HepG2 (cell line): ENCODE measurements around the gene SLC25A22. TPM values are rescaled to one million over a fixed set of nuclear protein-coding genes. Genes with fewer than 3 reads are reported as not detected.

Source experiments
- AKAP8 ChIP-seq: sonication (generic); formaldehyde crosslinking; IDR thresholded peaks from 2 replicates; pipeline ENCODE4 v1.5.1; 2020; ENCODE audit warnings: mild to moderate bottlenecking, missing genetic modification reagents
- HDAC6 ChIP-seq: fragments of 200-600 bp; sonication (generic); IDR thresholded peaks from 2 replicates; pipeline ENCODE4 v1.7.0; 2017; ENCODE audit warnings: mild to moderate bottlenecking, antibody characterized with exemption, low read length, low read depth
- JUND ChIP-seq: sonication (generic); formaldehyde crosslinking; IDR thresholded peaks from 2 replicates; pipeline ENCODE4 v1.8.0; 2022; ENCODE audit warnings: mild to moderate bottlenecking, missing genetic modification reagents
- SP1 ChIP-seq, 2 experiments: fragments of 450-650 bp in 1 of 2; sonication (generic) in 1 of 2; formaldehyde crosslinking in 1 of 2; IDR thresholded peaks; 2 replicates each; pipeline versions ENCODE4 v1.4.0 to v1.6.1; 2016 to 2020; ENCODE audit warnings: missing genetic modification reagents in 1 of 2
- SPEN ChIP-seq: sonication (generic); formaldehyde crosslinking; IDR thresholded peaks from 2 replicates; pipeline ENCODE4 v1.5.1; 2020; ENCODE audit warnings: low read depth, mild to moderate bottlenecking, missing genetic modification reagents
- ZNF274 ChIP-seq: sonication (generic); formaldehyde crosslinking; IDR thresholded peaks from 2 replicates; pipeline ENCODE4 v1.5.1; 2020; ENCODE audit warnings: mild to moderate bottlenecking, missing genetic modification reagents
- ZNF44 ChIP-seq: sonication (generic); formaldehyde crosslinking; IDR thresholded peaks from 2 replicates; pipeline ENCODE4 v1.5.1; 2020; ENCODE audit warnings: mild to moderate bottlenecking, missing genetic modification reagents
- ZNF564 ChIP-seq: sonication (generic); formaldehyde crosslinking; IDR thresholded peaks from 2 replicates; pipeline ENCODE4 v1.8.1; 2023; ENCODE audit warnings: mild to moderate bottlenecking, missing genetic modification reagents
- ZNF7 ChIP-seq: IDR thresholded peaks from 2 replicates; pipeline ENCODE4 v1.6.1; 2016; ENCODE audit warnings: missing biosample characterization, missing genetic modification reagents
- ZNF773 ChIP-seq: sonication (generic); formaldehyde crosslinking; IDR thresholded peaks from 2 replicates; pipeline ENCODE4 v1.4.0; 2020; ENCODE audit warnings: missing genetic modification reagents, borderline replicate concordance
- ZNF776 ChIP-seq: sonication (generic); formaldehyde crosslinking; IDR thresholded peaks from 2 replicates; pipeline ENCODE4 v1.4.0; 2020; ENCODE audit warnings: mild to moderate bottlenecking, missing genetic modification reagents
- ZNF850 ChIP-seq: sonication (generic); formaldehyde crosslinking; conservative IDR thresholded peaks from 2 replicates; pipeline ENCODE4 v1.9.0; 2021; ENCODE audit warnings: mild to moderate bottlenecking, missing genetic modification reagents
- ZSCAN21 ChIP-seq: sonication (generic); formaldehyde crosslinking; IDR thresholded peaks from 2 replicates; pipeline ENCODE4 v1.8.0; 2022; ENCODE audit warnings: mild to moderate bottlenecking, missing genetic modification reagents, moderate library complexity, borderline replicate concordance
- polyA plus RNA-seq, 8 experiments: library from polyadenylated mRNA; depleted of rRNA in 3 of 8; stranded (reverse) in 7 of 8; unstranded in 1 of 8; fragments of >200 nt; fragmentation: Illumina TruSeq in 4 of 8; extraction: Trizol in 4 of 8; gene quantifications; 2 replicates each; pipeline versions ENCODE4 v1.2.1 to v1.2.3, GENCODE V29; 2011 to 2016; ENCODE audit warnings: low read depth in 4 of 8, missing spikeins in 1 of 8, mixed read lengths in 1 of 8; ENCODE audit not compliant: insufficient read depth in 1 of 8
- total RNA-seq, 5 experiments: library from RNA; depleted of rRNA; stranded (reverse); fragments of >200 nt; fragmentation: Illumina TruSeq; extraction: Trizol; gene quantifications; 2 replicates each; pipeline ENCODE4 v1.2.3, GENCODE V29; 2016; ENCODE audit warnings: low read depth in 1 of 5
- TF ChIP-seq, protein P1 (sequence below): sonication (generic); formaldehyde crosslinking; IDR thresholded peaks from 2 replicates; pipeline ENCODE4 v1.5.0; 2020; ENCODE audit warnings: mild to moderate bottlenecking, missing genetic modification reagents, borderline replicate concordance
- TF ChIP-seq, protein P2 (sequence below): sonication (generic); formaldehyde crosslinking; conservative IDR thresholded peaks from 2 replicates; pipeline ENCODE4 v1.8.0; 2022; ENCODE audit warnings: mild to moderate bottlenecking, moderate library complexity, missing genetic modification reagents

The SLC25A22 gene
- total and polyA plus RNA-seq, 2 of the 13 experiments (the other 11 are each of a cell fraction or from before 2014, with no cell fraction given) = 12.4 to 19.2 TPM

DNA sequence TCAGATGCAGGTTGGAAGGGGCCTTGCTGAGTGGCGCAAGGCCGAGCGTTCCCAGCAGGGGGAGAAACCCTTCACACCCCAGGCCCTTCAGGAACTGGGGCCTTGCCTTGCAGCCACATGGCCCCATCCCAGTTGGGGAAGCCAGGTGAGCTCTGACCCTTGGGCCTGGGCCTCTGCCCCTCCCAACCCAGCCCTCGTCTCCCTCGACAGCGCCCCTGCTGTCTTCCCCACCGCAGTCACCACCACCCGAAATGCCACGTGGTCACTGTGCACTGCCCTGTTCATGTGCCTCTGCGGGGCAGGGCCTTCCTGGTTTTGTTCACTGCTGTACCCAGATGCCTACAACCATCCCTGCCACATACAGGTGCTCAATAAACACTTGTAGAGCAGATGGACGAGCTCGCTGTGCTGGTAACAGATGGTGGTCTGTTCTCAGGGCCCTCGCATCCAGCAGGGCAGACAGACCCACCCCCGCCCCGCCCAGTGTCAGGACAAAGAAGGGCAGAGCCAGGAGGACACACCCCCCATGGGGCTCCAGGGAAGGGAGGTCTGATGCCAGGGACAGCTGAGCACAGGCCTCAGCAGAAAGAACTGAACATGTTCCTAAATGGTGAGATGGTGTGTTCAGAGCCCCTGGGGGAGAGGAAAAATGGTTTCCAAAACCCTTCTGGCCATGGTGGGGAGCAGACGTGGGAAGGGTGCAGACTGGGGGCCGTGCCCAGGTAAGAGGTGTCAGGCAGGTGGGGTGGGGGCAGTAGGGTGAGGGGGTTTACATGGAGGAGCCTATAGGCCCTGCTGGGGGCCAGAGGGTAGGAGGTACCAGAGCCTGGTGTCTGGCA is 40.6 kb upstream of the SLC25A22 start (continued):
- TF ChIP-seq, protein P1, sequence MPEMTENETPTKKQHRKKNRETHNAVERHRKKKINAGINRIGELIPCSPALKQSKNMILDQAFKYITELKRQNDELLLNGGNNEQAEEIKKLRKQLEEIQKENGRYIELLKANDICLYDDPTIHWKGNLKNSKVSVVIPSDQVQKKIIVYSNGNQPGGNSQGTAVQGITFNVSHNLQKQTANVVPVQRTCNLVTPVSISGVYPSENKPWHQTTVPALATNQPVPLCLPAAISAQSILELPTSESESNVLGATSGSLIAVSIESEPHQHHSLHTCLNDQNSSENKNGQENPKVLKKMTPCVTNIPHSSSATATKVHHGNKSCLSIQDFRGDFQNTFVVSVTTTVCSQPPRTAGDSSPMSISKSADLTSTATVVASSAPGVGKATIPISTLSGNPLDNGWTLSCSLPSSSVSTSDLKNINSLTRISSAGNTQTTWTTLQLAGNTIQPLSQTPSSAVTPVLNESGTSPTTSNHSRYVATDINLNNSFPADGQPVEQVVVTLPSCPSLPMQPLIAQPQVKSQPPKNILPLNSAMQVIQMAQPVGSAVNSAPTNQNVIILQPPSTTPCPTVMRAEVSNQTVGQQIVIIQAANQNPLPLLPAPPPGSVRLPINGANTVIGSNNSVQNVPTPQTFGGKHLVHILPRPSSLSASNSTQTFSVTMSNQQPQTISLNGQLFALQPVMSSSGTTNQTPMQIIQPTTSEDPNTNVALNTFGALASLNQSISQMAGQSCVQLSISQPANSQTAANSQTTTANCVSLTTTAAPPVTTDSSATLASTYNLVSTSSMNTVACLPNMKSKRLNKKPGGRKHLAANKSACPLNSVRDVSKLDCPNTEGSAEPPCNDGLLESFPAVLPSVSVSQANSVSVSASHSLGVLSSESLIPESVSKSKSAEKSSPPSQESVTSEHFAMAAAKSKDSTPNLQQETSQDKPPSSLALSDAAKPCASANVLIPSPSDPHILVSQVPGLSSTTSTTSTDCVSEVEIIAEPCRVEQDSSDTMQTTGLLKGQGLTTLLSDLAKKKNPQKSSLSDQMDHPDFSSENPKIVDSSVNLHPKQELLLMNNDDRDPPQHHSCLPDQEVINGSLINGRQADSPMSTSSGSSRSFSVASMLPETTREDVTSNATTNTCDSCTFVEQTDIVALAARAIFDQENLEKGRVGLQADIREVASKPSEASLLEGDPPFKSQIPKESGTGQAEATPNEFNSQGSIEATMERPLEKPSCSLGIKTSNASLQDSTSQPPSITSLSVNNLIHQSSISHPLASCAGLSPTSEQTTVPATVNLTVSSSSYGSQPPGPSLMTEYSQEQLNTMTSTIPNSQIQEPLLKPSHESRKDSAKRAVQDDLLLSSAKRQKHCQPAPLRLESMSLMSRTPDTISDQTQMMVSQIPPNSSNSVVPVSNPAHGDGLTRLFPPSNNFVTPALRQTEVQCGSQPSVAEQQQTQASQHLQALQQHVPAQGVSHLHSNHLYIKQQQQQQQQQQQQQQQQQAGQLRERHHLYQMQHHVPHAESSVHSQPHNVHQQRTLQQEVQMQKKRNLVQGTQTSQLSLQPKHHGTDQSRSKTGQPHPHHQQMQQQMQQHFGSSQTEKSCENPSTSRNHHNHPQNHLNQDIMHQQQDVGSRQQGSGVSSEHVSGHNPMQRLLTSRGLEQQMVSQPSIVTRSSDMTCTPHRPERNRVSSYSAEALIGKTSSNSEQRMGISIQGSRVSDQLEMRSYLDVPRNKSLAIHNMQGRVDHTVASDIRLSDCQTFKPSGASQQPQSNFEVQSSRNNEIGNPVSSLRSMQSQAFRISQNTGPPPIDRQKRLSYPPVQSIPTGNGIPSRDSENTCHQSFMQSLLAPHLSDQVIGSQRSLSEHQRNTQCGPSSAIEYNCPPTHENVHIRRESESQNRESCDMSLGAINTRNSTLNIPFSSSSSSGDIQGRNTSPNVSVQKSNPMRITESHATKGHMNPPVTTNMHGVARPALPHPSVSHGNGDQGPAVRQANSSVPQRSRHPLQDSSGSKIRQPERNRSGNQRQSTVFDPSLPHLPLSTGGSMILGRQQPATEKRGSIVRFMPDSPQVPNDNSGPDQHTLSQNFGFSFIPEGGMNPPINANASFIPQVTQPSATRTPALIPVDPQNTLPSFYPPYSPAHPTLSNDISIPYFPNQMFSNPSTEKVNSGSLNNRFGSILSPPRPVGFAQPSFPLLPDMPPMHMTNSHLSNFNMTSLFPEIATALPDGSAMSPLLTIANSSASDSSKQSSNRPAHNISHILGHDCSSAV (CRISPR knock-in tag) = no peak
- no peak for TF ChIP-seq ZNF850 (CRISPR knock-in tag)
- no peak for TF ChIP-seq SP1 (IDR thresholded peaks at IDR 0.05)
- peak; percentile 70 for TF ChIP-seq SP1 (CRISPR knock-in tag; IDR thresholded peaks at IDR 0.05)
- no peak for TF ChIP-seq ZNF773 (CRISPR knock-in tag)
- peak; percentile 77; the same call in 1 of the 2 replicates for TF ChIP-seq ZSCAN21 (CRISPR knock-in tag)
- TF ChIP-seq SPEN (CRISPR knock-in tag) = peak; percentile 74; the same call in 1 of the 2 replicates
- TF ChIP-seq, protein P2, sequence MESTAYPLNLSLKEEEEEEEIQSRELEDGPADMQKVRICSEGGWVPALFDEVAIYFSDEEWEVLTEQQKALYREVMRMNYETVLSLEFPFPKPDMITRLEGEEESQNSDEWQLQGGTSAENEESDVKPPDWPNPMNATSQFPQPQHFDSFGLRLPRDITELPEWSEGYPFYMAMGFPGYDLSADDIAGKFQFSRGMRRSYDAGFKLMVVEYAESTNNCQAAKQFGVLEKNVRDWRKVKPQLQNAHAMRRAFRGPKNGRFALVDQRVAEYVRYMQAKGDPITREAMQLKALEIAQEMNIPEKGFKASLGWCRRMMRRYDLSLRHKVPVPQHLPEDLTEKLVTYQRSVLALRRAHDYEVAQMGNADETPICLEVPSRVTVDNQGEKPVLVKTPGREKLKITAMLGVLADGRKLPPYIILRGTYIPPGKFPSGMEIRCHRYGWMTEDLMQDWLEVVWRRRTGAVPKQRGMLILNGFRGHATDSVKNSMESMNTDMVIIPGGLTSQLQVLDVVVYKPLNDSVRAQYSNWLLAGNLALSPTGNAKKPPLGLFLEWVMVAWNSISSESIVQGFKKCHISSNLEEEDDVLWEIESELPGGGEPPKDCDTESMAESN (CRISPR knock-in tag) = no peak
- TF ChIP-seq JUND (CRISPR knock-in tag) = no peak
- no peak for TF ChIP-seq ZNF7 (CRISPR knock-in tag)
- no peak for TF ChIP-seq ZNF44
- no peak for TF ChIP-seq HDAC6
- TF ChIP-seq ZNF564 = 0 out of 2 replicates have a peak, but pooled peaks have one; percentile 68
- TF ChIP-seq ZNF776 (CRISPR knock-in tag) = no peak
- TF ChIP-seq AKAP8 (CRISPR knock-in tag) = peak; percentile 86
- no peak for TF ChIP-seq ZNF274 (CRISPR knock-in tag)
